Skin of body (tissue), 2 donors: ENCODE results near the gene WEE1. TPM values are rescaled to one million over a fixed set of nuclear protein-coding genes. Genes with fewer than 3 reads are reported as not detected.
"Not testable (repeated sequence)": the region's sequence is repeated elsewhere in the genome, so short reads cannot be mapped to it uniquely, and the experiment has no call there.

Experiments
- DNase-seq: peaks from one replicate; lab custom pipeline; 2025; lab: John Stamatoyannopoulos, UW
- total RNA-seq: library from RNA; depleted of rRNA; stranded (reverse); fragments of >200 nt; gene quantifications from one replicate; pipeline ENCODE4 v1.2.3, GENCODE V29; 2014

The WEE1 gene
- total RNA-seq, 1 donor from 2014 or later: 54.5 TPM

- DNase-seq: no peak
These were observed 23.5 kb downstream of the WEE1 start for GRCh38 chr11:9596926-9597464.

DNA sequence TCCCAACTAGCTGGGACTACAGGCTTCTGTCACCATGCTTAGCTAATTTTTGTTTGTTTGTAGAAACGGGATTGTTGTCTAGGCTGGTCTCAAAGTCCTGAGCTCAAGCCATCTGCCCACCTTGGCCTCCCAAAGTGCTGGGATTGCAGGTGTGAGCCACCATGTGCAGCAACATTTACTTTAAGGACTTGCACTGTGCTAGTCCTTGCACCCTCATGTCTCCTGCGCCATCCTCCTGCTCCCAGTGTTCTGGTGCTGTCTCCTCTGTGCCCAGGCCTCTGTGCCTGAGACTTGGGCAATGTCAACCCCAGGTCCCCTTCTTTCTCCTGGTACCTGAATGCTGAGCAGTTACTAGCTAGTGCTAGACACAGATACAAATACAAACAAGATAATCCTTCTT lies 26.7 kb downstream of the WEE1 start:
- DNase-seq: no peak

GRCh38 chr11:9600644-9601036 lies 27.2 kb downstream of the WEE1 start:
- DNase-seq: no peak

GRCh38 chr11:9601037-9601875 lies 27.8 kb downstream of the WEE1 start:
- no peak for DNase-seq

DNA sequence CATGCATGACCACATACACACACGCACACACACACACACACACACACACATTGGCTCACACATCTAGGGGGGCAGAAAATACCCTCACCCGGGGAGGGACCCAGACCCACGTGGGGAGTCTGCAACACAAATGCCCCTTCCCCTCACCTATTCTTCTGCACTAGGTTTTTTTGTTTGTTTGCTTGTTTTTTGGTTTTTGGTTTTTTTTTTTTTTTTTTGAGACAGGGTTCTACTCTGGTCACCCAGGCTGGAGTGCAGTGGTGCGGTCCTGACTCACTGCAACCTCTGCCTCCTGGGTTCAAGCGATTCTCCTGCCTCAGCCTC lies 28.4 kb downstream of the WEE1 start:
- DNase-seq: no peak

GRCh38 chr11:9603214-9603613 lies 29.7 kb downstream of the WEE1 start:
- DNase-seq: not testable (repeated sequence)

DNA sequence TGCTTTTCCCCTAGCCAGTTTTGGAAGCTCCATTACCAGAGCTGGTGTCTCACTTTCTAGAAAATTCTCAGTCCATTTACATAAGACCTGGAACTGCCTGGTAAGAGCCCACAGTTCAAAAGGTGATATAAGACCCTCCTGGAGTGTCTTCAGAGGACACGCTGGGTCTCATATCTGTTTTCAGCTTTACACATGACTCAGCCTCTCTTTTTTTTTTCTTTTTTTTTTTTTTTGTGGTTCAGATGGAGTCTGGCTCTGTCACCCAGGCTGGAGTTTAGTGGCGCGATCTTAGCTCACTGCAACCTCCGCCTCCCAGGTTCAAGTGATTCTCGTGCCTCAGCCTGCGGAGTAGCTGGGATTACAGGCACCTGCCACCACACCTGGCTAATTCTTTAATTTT lies 30.7 kb downstream of the WEE1 start:
- no peak for DNase-seq

- no peak for DNase-seq
These were observed 32.3 kb downstream of the WEE1 start for GRCh38 chr11:9605742-9606141.

DNA sequence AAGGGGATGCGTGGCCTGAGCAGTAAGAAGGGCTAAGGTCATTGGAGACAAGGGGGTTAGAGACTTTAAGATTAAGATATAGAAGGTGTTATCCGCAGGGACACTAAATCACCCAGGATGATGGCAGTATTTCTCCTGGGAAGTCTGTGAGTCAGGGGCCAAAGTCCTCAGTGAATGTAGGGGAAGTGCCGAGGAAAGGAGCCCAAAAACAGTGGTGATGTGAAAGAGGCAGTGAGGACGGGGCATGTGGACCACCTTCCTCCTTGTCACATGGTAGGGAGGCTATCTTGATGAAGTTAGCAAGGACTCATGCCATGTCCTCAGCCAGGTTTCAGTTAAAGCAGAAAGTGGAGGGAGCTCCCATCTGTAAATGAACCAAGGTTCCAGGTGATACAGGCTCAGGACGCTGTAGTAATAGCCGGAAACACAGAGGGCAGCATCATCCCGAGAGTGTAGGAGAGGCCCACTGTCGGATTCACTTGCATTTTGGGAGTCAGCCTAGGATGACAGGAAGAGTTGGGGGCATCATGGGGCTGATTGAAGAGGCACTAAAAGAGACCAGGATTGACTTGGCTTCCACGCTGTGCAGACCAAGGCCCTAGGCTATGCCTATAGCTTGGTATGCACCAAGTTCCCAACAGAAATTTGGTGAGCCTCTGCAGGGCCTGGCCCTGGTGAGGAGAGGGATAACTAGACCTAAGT lies 33.5 kb downstream of the WEE1 start:
- DNase-seq: no peak

GRCh38 chr11:9607511-9607899 lies 34.0 kb downstream of the WEE1 start:
- no peak for DNase-seq

DNA sequence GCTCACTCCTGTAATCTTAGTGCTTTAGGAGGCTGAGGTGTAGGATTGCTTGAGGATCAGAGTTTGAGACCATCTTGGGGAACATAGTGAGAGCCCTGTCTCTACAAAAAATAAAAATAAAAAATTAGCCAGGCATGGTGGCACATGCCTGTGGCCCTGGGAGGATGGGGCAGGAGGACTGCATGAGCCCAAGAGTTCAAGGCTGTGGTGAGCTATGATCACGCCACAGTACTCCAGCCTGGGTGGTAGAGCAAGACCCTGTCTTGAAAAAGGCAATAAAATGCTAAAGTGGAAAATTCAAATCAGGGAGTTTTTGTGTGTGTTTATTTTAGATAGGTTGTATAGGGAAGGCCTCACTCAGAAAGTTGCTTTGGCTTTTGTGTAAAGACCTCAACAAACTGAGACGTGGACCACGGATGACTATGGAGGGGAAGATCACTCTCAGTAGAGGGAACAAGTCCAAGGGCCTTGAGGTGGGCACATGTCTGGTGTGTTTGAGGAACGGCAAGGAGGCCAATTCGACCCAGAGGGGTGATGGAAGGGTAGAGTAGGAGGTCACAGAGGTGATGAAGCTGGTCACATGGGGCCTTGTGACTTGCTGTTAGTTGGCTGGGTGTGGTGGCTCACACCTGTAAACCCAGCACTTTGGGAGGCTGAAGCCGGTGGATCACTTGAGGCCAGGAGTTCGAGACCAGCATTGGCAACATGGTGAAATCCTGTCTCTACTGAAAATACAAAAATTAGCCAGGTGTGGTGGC lies 35.7 kb downstream of the WEE1 start:
- no peak for DNase-seq

DNA sequence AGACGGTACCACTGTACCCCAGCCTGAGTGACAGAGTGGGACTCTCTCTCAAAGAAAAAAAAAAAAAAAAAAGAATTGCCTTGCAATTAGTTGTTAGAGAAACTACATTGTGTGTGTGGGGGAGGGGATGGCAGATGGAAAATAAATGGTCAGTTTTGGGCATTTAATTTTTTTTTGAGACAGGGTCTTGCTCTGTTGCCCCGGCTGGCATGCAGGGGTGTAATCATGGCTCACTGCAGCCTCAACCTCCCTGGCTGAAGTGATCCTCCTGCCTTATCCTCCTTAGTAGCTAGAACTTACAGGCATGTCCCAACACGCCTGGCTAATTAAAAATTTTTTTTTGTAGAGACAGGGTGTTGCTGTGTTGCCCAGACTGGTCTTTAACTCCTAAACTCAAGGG lies 36.4 kb downstream of the WEE1 start:
- DNase-seq: no peak

DNA sequence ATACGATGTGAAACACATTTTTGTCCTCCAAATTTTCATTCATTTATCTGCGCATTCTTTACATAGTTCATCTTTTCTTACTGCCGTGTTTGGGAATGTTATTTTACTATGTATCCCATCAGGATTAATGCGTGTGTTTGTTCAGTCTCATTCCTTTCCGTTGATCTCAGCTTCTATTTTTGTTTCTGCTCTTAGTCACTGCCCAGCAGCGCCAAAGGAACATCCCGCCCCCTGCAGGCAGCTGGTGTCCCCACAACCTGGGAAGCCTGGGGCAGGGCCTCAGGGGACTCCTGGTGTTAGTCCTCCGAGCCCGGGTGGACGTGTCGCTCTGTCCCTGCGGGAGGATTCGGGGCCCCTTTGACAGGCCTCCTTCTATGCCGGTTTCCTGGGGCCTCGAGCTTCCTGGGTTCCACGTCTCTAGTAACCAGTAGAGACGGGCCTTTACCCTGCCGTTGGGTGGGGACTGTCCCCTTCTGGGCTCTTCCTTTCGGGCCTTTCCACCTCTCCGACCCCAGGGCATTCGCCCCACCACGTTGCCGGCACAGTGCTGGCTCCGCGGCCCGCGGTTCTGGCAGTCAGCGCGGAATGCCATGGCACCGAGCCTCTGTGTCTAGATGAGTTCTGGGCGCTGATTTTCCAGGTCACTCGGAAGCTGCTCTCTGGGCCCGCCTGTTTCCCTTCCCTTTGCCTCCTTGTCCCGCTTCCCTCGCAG lies 39.8 kb downstream of the WEE1 start:
- DNase-seq: peak; percentile 100

DNA sequence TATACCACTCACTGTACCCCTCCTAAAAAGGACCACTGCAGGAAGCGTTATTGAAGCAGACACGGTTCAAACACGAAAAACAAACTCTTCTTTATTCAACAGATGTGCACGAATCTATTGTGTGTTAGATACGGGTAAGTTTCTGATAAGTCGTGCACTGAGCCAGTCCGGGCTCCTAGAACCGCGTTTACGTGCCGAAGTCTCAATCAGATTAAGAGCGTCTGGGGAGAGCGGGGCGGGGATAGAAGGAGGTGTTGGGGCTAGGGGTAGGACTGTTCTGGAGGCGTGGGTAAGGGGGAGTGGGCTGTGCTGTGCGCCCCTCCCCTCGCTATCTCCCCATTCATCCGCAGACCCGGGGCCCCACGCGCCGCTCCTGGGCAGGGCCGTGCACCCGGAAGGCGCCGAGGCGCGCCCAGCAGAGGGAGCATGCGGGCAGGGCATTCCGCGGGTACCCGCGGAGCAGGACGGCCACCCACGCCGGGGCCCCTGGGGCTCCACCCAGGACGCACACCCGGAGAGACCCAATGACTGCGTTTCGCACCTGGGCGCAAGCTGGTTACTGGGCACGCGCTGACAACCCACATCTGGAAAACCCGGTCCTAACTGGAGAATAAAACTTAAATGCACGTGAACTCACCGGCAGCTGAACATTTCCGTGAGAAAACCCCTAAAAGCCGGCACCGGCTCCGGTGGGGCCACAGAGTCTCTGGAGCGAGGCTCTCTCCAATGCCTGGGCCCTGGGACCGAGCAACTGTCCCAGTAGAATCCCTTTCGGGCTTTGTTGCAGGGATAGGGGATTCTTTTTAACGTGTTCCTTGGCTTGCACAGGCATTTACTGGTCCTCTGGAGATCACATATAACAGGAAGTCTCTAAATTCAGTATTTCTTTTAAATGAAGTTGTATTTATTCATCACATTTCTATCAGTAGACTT lies 40.6 kb downstream of the WEE1 start:
- DNase-seq: peak; percentile 84

- DNase-seq: no peak
These were observed 41.6 kb downstream of the WEE1 start for GRCh38 chr11:9615031-9615451.

DNA sequence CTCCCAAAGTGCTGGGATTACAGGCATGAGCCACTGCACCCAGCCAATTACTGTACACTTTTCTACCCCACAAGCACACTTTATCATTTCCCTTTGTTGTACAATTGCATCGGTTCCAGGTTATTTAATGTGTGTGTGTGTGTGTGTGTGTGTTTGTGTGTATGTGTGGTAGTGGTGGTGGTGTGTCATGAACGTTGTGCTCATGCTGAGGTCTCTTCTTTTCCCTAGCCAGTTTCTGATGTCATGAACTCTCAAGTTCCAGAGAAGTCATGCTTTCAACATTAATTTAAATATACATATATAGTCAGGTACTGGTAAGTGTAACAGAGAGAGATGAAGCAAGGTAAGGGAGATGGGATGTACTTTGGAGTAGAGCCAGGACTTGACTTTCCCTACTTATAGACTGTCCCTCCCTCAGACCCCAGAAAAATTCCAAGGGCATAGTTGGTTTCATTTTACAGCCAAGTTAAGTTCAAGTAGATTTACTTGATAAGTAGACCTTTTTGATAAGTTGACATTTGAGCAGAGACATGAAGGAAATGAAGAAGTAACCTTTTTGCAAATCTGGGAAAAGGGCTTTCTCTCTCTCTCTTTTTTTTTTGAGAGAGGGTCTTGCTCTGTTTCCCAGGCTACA lies 42.7 kb downstream of the WEE1 start:
- DNase-seq: no peak

GRCh38 chr11:9616858-9617257 lies 43.4 kb downstream of the WEE1 start:
- DNase-seq: no peak

- DNase-seq: peak; percentile 89
These were observed 44.5 kb downstream of the WEE1 start for GRCh38 chr11:9617940-9618339.

DNA sequence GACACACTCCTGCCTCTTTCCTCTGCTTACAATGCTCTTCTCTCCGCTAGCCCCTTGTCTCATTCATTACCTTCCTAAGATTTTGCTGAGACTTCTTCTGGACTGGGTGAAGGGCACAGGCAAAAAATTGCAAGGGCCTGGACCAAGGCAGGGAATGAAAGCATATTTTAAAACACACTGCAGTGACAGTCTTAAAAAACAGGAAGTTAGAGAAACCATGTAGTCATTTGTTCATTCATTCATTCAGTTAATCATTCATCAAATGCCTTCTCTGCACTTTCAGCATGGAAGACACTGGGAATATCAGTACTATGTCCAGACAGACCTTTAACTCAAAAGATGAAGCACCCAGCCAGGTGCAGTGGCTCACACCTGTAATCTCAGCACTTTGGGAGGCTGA lies 45.5 kb downstream of the WEE1 start:
- no peak for DNase-seq

DNA sequence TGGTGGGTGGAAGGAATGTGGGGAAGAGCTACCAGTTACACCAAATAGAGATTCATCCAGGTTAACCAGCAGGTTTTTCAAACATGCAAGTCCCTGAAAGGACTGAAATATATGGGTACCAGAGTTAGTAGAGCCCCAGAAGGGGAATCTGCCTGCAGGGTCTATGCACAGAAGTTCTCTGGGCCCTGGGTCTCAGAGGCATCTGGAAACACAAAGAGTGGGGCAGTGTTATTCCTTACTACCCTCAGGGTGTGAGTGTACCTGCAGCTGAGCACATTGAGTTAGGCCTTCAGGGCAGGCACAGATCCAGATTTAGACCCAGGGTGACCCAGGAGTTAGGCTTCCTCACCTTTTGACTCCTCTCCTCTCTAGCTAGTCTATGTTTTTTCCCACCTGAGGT lies 46.5 kb downstream of the WEE1 start:
- no peak for DNase-seq
